DLD1 (cell line): ENCODE measurements around the gene DHX15.

Experiments
- in situ Hi-C: cut with HindIII; loops from 2 replicates; pipeline ENCODE4 v1.10.0; 2017; ENCODE audit warnings: low sequenced_read_pairs

Gene DHX15

GRCh38 chr4:24583451-24584210 is 723 bp downstream of the DHX15 start:
- in situ Hi-C loops: no loop called here

DNA sequence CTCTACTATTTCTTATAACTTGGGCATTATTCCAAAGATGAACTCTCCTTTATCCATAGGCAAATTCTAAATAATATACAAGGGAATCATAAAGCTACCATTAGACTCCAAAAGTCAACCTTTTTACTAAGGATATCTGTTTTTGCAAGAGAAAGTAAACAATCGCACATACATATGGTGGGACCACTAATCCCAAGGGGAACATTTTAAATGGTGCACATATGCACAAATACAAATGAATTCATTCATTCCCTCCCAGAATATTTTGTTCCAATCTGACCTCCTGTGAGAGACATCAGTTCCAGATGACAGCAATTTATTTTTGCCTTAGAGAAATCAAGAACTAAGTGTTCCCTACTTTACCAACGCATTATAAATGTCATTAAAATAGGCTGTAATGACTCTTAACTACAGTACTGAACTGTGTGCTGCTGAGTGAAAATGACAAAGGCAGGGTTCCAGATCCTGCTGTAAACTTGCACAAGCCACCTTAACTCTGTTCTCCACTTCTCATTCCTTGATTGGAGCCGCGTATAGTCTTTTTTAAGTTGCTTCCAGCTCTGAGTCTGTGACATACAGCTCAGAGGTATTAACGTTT is 2.0 kb downstream of the DHX15 start:
- in situ Hi-C loops: no loop called here

- in situ Hi-C loops: no loop called here
Measured at GRCh38 chr4:24578364-24578763, 6.0 kb downstream of the DHX15 start.

- in situ Hi-C loops: no loop called here
Measured at GRCh38 chr4:24576276-24576675, 8.1 kb downstream of the DHX15 start.

- in situ Hi-C loops: no loop called here
Measured at GRCh38 chr4:24574236-24574635, 10.1 kb downstream of the DHX15 start.

- in situ Hi-C loops: no loop called here
Measured at GRCh38 chr4:24573582-24573981, 10.8 kb downstream of the DHX15 start.

- in situ Hi-C loops: no loop called here
Measured at GRCh38 chr4:24570574-24571236, 13.6 kb downstream of the DHX15 start.

DNA sequence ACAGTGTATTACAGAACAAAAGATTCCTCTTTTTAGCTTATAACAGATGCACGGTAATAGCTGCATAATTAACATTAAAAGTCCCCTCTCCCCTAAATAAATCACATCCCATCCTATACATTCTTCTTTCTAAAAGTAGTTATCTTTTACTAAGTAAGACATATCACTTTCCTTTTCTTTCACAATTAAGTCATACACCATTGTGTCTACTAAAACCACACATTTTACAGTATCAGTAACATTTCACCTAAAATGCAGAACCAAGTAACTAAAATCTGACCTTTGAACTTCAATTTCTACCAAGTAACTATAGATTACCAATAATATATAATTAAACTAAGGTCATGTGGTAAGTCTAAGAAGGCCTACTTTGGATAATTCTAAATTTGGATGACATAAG is 14.2 kb downstream of the DHX15 start:
- in situ Hi-C loops: no loop called here

GRCh38 chr4:24569662-24570061 is 14.7 kb downstream of the DHX15 start:
- in situ Hi-C loops: no loop called here

- in situ Hi-C loops: no loop called here
Measured at GRCh38 chr4:24568425-24568824, 15.9 kb downstream of the DHX15 start.

- in situ Hi-C loops: no loop called here
Measured at GRCh38 chr4:24565054-24565453, 19.3 kb downstream of the DHX15 start.

DNA sequence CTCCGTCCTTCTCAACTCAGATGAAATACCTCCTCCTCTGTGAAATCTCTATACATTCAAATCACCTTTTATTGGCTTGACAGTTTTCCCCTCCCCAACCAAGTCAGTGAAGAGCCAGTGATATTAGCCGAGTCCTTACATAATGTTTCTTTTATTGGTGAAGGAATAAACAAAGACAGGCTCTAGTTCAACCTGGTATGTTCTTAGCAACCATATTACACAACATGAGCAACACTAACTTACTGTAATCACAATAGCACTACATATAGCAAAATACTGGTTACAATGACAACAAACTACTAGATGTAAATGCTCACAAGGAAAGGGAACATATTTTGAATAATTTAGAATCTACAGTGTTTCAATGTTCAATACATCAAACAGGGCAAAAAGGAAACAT is 19.9 kb downstream of the DHX15 start:
- in situ Hi-C loops: no loop called here

GRCh38 chr4:24561438-24562139 is 22.8 kb downstream of the DHX15 start:
- in situ Hi-C loops: no loop called here

GRCh38 chr4:24560868-24561368 is 23.4 kb downstream of the DHX15 start:
- in situ Hi-C loops: no loop called here

DNA sequence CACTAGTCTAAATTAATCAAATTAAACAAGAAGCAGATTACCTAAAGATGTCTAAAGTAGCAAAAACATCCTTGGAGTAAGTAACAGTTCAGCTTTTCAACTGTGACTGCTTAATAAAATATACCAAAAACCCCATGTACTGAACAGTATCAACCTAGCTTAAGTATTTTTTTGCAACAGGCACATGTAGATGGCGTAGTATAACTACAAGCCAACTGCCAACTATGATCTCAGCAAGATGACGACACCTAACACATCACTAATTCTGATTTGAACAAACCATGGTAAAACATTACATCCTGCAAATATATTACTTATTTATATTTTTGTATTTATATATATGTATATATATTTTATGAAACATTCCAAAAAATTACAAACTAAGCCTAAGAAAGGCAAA is 24.5 kb downstream of the DHX15 start:
- in situ Hi-C loops: no loop called here

DNA sequence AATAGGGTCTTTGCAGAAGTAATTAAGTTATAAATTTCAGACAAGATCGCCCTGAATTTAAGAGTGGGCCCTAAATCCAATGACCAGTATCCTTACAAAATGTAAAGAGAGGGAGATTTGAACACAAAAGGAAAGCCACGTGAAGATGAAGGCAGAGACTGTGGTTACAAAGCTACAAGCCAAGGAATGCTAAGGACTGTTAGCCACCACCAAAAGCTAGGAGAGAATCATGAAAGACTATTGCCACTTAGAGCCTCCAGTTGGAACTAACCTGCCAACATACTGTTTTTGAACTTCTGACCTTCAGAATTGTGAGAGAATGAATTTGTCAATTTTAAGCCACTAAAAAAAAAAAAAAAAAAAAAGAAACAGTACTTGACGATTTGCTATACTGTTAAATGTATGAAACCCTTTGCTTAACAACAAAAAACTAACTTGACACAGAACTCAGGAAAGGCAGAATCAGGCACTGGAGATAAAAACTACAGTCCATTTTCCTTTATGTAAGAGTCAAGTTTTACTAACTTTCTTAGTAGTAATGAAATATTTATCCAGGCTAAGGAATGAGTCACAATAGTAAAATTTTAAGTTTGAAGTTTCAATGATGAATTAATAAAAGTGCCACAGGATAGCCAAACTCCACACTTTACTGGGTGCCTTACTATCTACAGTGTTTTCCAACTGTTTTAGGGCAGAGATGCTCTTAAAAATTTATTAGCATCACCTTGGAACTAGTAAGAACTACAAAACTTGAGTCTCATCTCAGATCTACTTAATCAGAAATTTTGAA is 25.1 kb downstream of the DHX15 start:
- in situ Hi-C loops: no loop called here

- in situ Hi-C loops: no loop called here
Measured at GRCh38 chr4:24557026-24558025, 27.0 kb downstream of the DHX15 start.

GRCh38 chr4:24551492-24552289 is 32.7 kb downstream of the DHX15 start:
- in situ Hi-C loops: no loop called here
